GM21528 (cell line): ENCODE data around the gene JMJD8.
"Not testable (repeated sequence)": the region's sequence is repeated elsewhere in the genome, so short reads cannot be mapped to it uniquely, and the experiment has no call there.

Experiments used
- ATAC-seq: cut with Tn5 transposase; IDR thresholded peaks from one replicate; pipeline ENCODE4 v1.9.1; 2021; ENCODE audit warnings: mild to moderate bottlenecking, moderate library complexity; ENCODE audit not compliant: unreplicated experiment, low FRiP score

JMJD8 gene

GRCh38 chr16:722835-723633 lies 38.9 kb upstream of the JMJD8 start:
- ATAC-seq: no peak

- no peak for ATAC-seq
Observed at GRCh38 chr16:721765-722540, 37.8 kb upstream of the JMJD8 start.

- ATAC-seq: peak; percentile 53
Observed at GRCh38 chr16:720990-721764, 37.0 kb upstream of the JMJD8 start, which contains the start of gene ANTKMT. Gene ANTKMT (plus strand): TSS chr16:721146. CDS start chr16:721275, 129 bp downstream.

- ATAC-seq: no peak
Observed at GRCh38 chr16:720447-720989, 36.4 kb upstream of the JMJD8 start.

GRCh38 chr16:719815-720446 lies 35.8 kb upstream of the JMJD8 start:
- ATAC-seq: no peak

- ATAC-seq: no peak
Observed at GRCh38 chr16:718922-719321, 34.8 kb upstream of the JMJD8 start.

GRCh38 chr16:718389-718788 lies 34.3 kb upstream of the JMJD8 start:
- no peak for ATAC-seq

- ATAC-seq: no peak
Observed at GRCh38 chr16:717450-718245, 33.5 kb upstream of the JMJD8 start.

GRCh38 chr16:716768-717325 lies 32.7 kb upstream of the JMJD8 start:
- ATAC-seq: no peak

GRCh38 chr16:716200-716568 lies 32.0 kb upstream of the JMJD8 start:
- no peak for ATAC-seq

GRCh38 chr16:715477-716199 lies 31.5 kb upstream of the JMJD8 start:
- no peak for ATAC-seq

- ATAC-seq: no peak
Observed at GRCh38 chr16:714558-715476, 30.7 kb upstream of the JMJD8 start, which contains the start of gene METRN. Gene METRN (plus strand): TSS chr16:715118. CDS start chr16:715290, 172 bp downstream.

GRCh38 chr16:714079-714478 lies 29.9 kb upstream of the JMJD8 start:
- ATAC-seq: no peak

GRCh38 chr16:712740-713250 lies 28.7 kb upstream of the JMJD8 start:
- not testable (repeated sequence) for ATAC-seq

- no peak for ATAC-seq
Observed at GRCh38 chr16:711548-712320, 27.6 kb upstream of the JMJD8 start.

GRCh38 chr16:711084-711483 lies 26.9 kb upstream of the JMJD8 start:
- ATAC-seq: no peak
